HCT116 (cell line): ENCODE results near the gene CLRN3.

Experiments used
- CTCF ChIP-seq, 3 experiments: fragments of 200-600 bp in 1 of 3; sonication (generic) in 1 of 3; IDR thresholded peaks in 2 of 3; conservative IDR thresholded peaks in 1 of 3; 2 replicates each; pipeline ENCODE4 v1.5.1; 2012 to 2017; ENCODE audit warnings: low read depth in 2 of 3, low read length in 2 of 3, antibody characterized with exemption in 1 of 3, borderline replicate concordance in 1 of 3, control low read depth in 1 of 3, mild to moderate bottlenecking in 1 of 3, mixed read lengths in 1 of 3, mixed run types in 1 of 3, moderate library complexity in 1 of 3; ENCODE audit not compliant: insufficient read depth in 1 of 3
- EGR1 ChIP-seq: IDR thresholded peaks from 2 replicates; pipeline ENCODE4 v1.6.1; 2012; ENCODE audit warnings: low read depth
- JUND ChIP-seq: IDR thresholded peaks from 2 replicates; pipeline ENCODE4 v1.6.1; 2012
- SIN3A ChIP-seq: IDR thresholded peaks from 2 replicates; pipeline ENCODE4 v1.6.1; 2012; ENCODE audit warnings: low read depth
- TF ChIP-seq, protein P1 (sequence below): IDR thresholded peaks from 2 replicates; pipeline ENCODE4 v1.6.1; 2012; ENCODE audit warnings: low read depth

DNA sequence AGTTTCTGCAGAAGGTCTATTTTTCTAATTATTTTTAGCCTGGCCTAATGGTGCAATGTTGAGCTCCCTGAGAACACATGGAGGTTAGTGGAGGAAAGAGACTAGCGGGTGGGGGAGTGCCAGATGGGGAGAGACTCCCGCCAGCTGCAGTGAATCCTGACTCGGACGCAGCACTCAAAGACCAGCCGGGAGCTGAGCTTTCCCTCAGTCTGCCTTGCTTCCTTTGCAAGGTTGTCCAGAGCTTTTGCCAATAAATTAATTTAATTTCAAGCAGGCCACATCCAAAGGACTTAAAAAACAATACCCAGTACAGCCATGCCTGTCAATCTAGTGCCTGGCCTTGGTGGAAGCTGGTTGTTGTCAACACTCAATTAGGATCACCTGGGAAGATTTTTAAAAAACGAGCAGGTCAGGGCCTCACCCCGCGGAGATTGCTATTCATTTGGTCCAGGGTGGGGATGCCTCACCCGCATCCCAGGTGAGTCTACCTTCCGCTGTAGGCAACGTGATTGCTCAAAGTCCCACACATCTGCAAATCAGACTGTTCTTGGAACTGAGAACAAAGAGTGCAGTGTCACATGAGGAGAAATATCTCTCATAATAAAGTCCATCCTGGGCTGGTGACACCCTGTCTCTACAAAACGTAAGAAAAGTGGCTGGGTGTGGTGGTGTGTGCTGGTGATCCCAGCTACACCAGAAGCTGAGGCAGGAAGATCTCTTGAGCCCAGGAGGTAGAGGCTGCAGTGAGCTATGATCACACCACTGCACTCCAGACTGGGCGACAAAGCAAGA lies 4.0 kb downstream of the CLRN3 start:
- TF ChIP-seq JUND (no peak), EGR1 (no peak), CTCF (IDR thresholded peaks at IDR 0.05 in 2 of 3, conservative IDR thresholded peaks at IDR 0.05 in 1 of 3; ENCODE audit: borderline replicate concordance in 1 of 3, insufficient read depth in 1 of 3, low read depth in 2 of 3, low read length in 2 of 3) (no peak), SIN3A (no peak)
- TF ChIP-seq, protein P1, sequence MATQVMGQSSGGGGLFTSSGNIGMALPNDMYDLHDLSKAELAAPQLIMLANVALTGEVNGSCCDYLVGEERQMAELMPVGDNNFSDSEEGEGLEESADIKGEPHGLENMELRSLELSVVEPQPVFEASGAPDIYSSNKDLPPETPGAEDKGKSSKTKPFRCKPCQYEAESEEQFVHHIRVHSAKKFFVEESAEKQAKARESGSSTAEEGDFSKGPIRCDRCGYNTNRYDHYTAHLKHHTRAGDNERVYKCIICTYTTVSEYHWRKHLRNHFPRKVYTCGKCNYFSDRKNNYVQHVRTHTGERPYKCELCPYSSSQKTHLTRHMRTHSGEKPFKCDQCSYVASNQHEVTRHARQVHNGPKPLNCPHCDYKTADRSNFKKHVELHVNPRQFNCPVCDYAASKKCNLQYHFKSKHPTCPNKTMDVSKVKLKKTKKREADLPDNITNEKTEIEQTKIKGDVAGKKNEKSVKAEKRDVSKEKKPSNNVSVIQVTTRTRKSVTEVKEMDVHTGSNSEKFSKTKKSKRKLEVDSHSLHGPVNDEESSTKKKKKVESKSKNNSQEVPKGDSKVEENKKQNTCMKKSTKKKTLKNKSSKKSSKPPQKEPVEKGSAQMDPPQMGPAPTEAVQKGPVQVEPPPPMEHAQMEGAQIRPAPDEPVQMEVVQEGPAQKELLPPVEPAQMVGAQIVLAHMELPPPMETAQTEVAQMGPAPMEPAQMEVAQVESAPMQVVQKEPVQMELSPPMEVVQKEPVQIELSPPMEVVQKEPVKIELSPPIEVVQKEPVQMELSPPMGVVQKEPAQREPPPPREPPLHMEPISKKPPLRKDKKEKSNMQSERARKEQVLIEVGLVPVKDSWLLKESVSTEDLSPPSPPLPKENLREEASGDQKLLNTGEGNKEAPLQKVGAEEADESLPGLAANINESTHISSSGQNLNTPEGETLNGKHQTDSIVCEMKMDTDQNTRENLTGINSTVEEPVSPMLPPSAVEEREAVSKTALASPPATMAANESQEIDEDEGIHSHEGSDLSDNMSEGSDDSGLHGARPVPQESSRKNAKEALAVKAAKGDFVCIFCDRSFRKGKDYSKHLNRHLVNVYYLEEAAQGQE = no peak
